Stimulated activated CD8-positive, alpha-beta memory T cell treated with anti-CD3 and anti-CD28 coated beads, Interleukin-4, amount 100 ng/mL, for 4 hours (primary cell): ENCODE data around the gene CABLES1.
"Not testable (repeated sequence)": the region's sequence is repeated elsewhere in the genome, so short reads cannot be mapped to it uniquely, and the experiment has no call there.

Source experiments
- DNase-seq, 2 donors: peaks; one replicate each; pipeline ENCODE4 v3.0.0-alpha.2; 2020; ENCODE audit warnings: low read depth in 2 of 2, low spot score in 1 of 2

The CABLES1 gene

GRCh38 chr18:23263551-23264235, 128.4 kb downstream of the CABLES1 start:
- DNase-seq = no peak

GRCh38 chr18:23265682-23266399, 130.6 kb downstream of the CABLES1 start:
- no peak for DNase-seq

- DNase-seq = no peak
Observed at GRCh38 chr18:23266717-23267446, 131.6 kb downstream of the CABLES1 start.

- no peak for DNase-seq
Observed at GRCh38 chr18:23267447-23267776, 132.1 kb downstream of the CABLES1 start.

- DNase-seq = no peak
Observed at GRCh38 chr18:23268641-23269040, 133.4 kb downstream of the CABLES1 start.

- not testable (repeated sequence) for DNase-seq
Observed at GRCh38 chr18:23269068-23269467, 133.8 kb downstream of the CABLES1 start.

- DNase-seq = no peak
Observed at GRCh38 chr18:23269928-23270327, 134.6 kb downstream of the CABLES1 start.

GRCh38 chr18:23270986-23271680, 135.8 kb downstream of the CABLES1 start:
- no peak for DNase-seq

GRCh38 chr18:23272498-23273232, 137.4 kb downstream of the CABLES1 start:
- DNase-seq = no peak

- no peak for DNase-seq
Observed at GRCh38 chr18:23273443-23273966, 138.2 kb downstream of the CABLES1 start.

GRCh38 chr18:23274638-23275482, 139.6 kb downstream of the CABLES1 start:
- DNase-seq = no peak

- no peak for DNase-seq
Observed at GRCh38 chr18:23276451-23276850, 141.2 kb downstream of the CABLES1 start.

- no peak for DNase-seq
Observed at GRCh38 chr18:23277399-23277798, 142.1 kb downstream of the CABLES1 start.

- DNase-seq = no peak
Observed at GRCh38 chr18:23279931-23280330, 144.6 kb downstream of the CABLES1 start.

- no peak for DNase-seq
Observed at GRCh38 chr18:23280844-23281243, 145.6 kb downstream of the CABLES1 start.

GRCh38 chr18:23281626-23282436, 146.5 kb downstream of the CABLES1 start:
- no peak for DNase-seq

GRCh38 chr18:23282437-23282781, 147.1 kb downstream of the CABLES1 start:
- no peak for DNase-seq

- no peak for DNase-seq
Observed at GRCh38 chr18:23283916-23284430, 148.7 kb downstream of the CABLES1 start.

GRCh38 chr18:23284629-23285028, 149.3 kb downstream of the CABLES1 start:
- DNase-seq = no peak
